HEK293 (cell line): Measurements from ENCODE around the gene CADM1.

ENCODE experiments used
- CTCF ChIA-PET: fragments of 350-600 bp; formaldehyde crosslinking; extraction: SDS; loops from one replicate; lab custom pipeline; 2021; ENCODE audit warnings: antibody characterized with exemption; lab: Yijun Ruan, JAX
- POLR2A ChIA-PET: fragments of 300-600 bp; formaldehyde crosslinking; extraction: SDS; loops from one replicate; lab custom pipeline; 2020; ENCODE audit warnings: antibody characterized with exemption, inconsistent platforms; lab: Yijun Ruan, JAX
- H3K27ac ChIP-seq: fragments of 200-500 bp; sonication (Bioruptor generic); 2 replicates; pipeline ENCODE4 v1.5.1; 2014; ENCODE audit warnings: low read depth, low read length, control low read depth, inconsistent platforms; ENCODE audit errors: extremely low read depth
- H3K36me3 ChIP-seq, 2 experiments: fragments of 200-500 bp in 1 of 2; sonication (Bioruptor generic) in 1 of 2; 1 replicate in 1 of 2; 2 replicates in 1 of 2; pipeline ENCODE4 v1.5.1; 2014 to 2017; ENCODE audit warnings: inconsistent platforms in 2 of 2, low read length in 2 of 2; ENCODE audit not compliant: control insufficient read depth in 2 of 2, insufficient read depth in 1 of 2
- H3K4me1 ChIP-seq: fragments of 200-500 bp; sonication (Bioruptor generic); 2 replicates; pipeline ENCODE4 v1.5.1; 2014; ENCODE audit warnings: mild to moderate bottlenecking, low read length, inconsistent platforms; ENCODE audit not compliant: control insufficient read depth, insufficient read depth
- H3K4me3 ChIP-seq: 2 replicates; pipeline ENCODE4 v1.5.1; 2011; ENCODE audit warnings: low read depth, mild to moderate bottlenecking, control low read depth, low read length, moderate library complexity
- H3K9me3 ChIP-seq: fragments of 200-500 bp; sonication (Bioruptor generic); 2 replicates; pipeline ENCODE4 v1.5.1; 2014; ENCODE audit warnings: low read depth, low read length, inconsistent platforms; ENCODE audit not compliant: control insufficient read depth, insufficient read depth
- BCL11A ChIP-seq: fragments of 450-650 bp; formaldehyde crosslinking; IDR thresholded peaks from 2 replicates; pipeline ENCODE4 v1.5.1; 2016; ENCODE audit warnings: low read depth, missing biosample characterization, missing genetic modification characterization
- FEZF1 ChIP-seq: fragments of 450-650 bp; formaldehyde crosslinking; IDR thresholded peaks from 2 replicates; pipeline ENCODE4 v1.5.1; 2016; ENCODE audit warnings: missing biosample characterization, missing genetic modification characterization
- GFI1B ChIP-seq: fragments of 450-650 bp; formaldehyde crosslinking; IDR thresholded peaks from 2 replicates; pipeline ENCODE4 v1.5.1; 2016; ENCODE audit warnings: missing biosample characterization, missing genetic modification characterization
- INSM2 ChIP-seq: fragments of 450-650 bp; formaldehyde crosslinking; IDR thresholded peaks from 2 replicates; pipeline ENCODE4 v1.5.1; 2016; ENCODE audit warnings: missing biosample characterization, missing genetic modification characterization
- PRDM6 ChIP-seq: fragments of 450-650 bp; formaldehyde crosslinking; IDR thresholded peaks from 2 replicates; pipeline ENCODE4 v1.5.1; 2017; ENCODE audit warnings: missing biosample characterization, missing genetic modification characterization
- YY2 ChIP-seq: fragments of 450-650 bp; formaldehyde crosslinking; IDR thresholded peaks from 2 replicates; pipeline ENCODE4 v1.5.1; 2016; ENCODE audit warnings: missing biosample characterization, missing genetic modification characterization
- ZFP69B ChIP-seq: fragments of 450-650 bp; formaldehyde crosslinking; IDR thresholded peaks from 2 replicates; pipeline ENCODE4 v1.5.1; 2016; ENCODE audit warnings: missing biosample characterization, missing genetic modification characterization
- ZNF175 ChIP-seq: fragments of 450-650 bp; formaldehyde crosslinking; IDR thresholded peaks from 2 replicates; pipeline ENCODE4 v1.5.1; 2016; ENCODE audit warnings: missing biosample characterization, missing genetic modification characterization
- ZNF223 ChIP-seq: fragments of 450-650 bp; formaldehyde crosslinking; IDR thresholded peaks from 2 replicates; pipeline ENCODE4 v1.5.1; 2016; ENCODE audit warnings: missing biosample characterization, missing genetic modification characterization
- ZNF248 ChIP-seq: fragments of 450-650 bp; formaldehyde crosslinking; IDR thresholded peaks from 2 replicates; pipeline ENCODE4 v1.5.1; 2017; ENCODE audit warnings: missing biosample characterization, missing genetic modification characterization
- ZNF37A ChIP-seq: fragments of 450-650 bp; IDR thresholded peaks from 2 replicates; pipeline ENCODE4 v1.5.1; 2018; ENCODE audit warnings: missing biosample characterization, missing genetic modification characterization
- ZNF416 ChIP-seq: fragments of 450-650 bp; formaldehyde crosslinking; IDR thresholded peaks from 2 replicates; pipeline ENCODE4 v1.5.1; 2016; ENCODE audit warnings: missing biosample characterization, missing genetic modification characterization
- ZNF449 ChIP-seq: fragments of 450-650 bp; formaldehyde crosslinking; IDR thresholded peaks from 2 replicates; pipeline ENCODE4 v1.5.1; 2017; ENCODE audit warnings: missing biosample characterization, mild to moderate bottlenecking, missing genetic modification characterization, moderate library complexity
- ZNF510 ChIP-seq: fragments of 450-650 bp; formaldehyde crosslinking; IDR thresholded peaks from 2 replicates; pipeline ENCODE4 v1.5.1; 2018; ENCODE audit warnings: mild to moderate bottlenecking, missing genetic modification characterization, missing biosample characterization; ENCODE audit not compliant: insufficient replicate concordance
- ZNF529 ChIP-seq: fragments of 450-650 bp; formaldehyde crosslinking; IDR thresholded peaks from 2 replicates; pipeline ENCODE4 v1.5.1; 2017; ENCODE audit warnings: missing genetic modification characterization, missing biosample characterization; ENCODE audit not compliant: insufficient replicate concordance
- ZNF549 ChIP-seq: fragments of 450-650 bp; IDR thresholded peaks from 2 replicates; pipeline ENCODE4 v1.5.1; 2018; ENCODE audit warnings: missing biosample characterization, missing genetic modification characterization, mild to moderate bottlenecking, inconsistent platforms, moderate library complexity
- ZNF621 ChIP-seq: fragments of 450-650 bp; formaldehyde crosslinking; IDR thresholded peaks from 2 replicates; pipeline ENCODE4 v1.5.1; 2017; ENCODE audit warnings: missing biosample characterization, missing genetic modification characterization
- ZNF645 ChIP-seq: fragments of 450-650 bp; formaldehyde crosslinking; IDR thresholded peaks from 2 replicates; pipeline ENCODE4; 2016; ENCODE audit warnings: missing biosample characterization, missing genetic modification characterization
- ZNF692 ChIP-seq: fragments of 450-650 bp; formaldehyde crosslinking; IDR thresholded peaks from 2 replicates; pipeline ENCODE4 v1.5.1; 2016; ENCODE audit warnings: missing biosample characterization, missing genetic modification characterization
- ZNF785 ChIP-seq: fragments of 450-650 bp; formaldehyde crosslinking; IDR thresholded peaks from 2 replicates; pipeline ENCODE4 v1.5.1; 2016; ENCODE audit warnings: missing biosample characterization, missing genetic modification characterization

The CADM1 gene

GRCh38 chr11:115464269-115464668 is 39.9 kb downstream of the CADM1 start:
- Histone ChIP-seq H3K4me3 (no peak overlapping the region), H3K4me1 (0 out of 2 replicates have a peak, but pooled peaks cover under 1% of the 10 kb centered on the region), H3K9me3 (no peaks in the 10 kb centered on the region), H3K27ac (no peak overlapping the region), H3K36me3 (no peaks in the 10 kb centered on the region)
- CTCF ChIA-PET: no interaction called here
- TF ChIP-seq PRDM6 (tag by site-specific recombination) (peak; percentile 46), INSM2 (tag by site-specific recombination) (no peak), FEZF1 (no peak)
- POLR2A ChIA-PET: interaction anchor here (1.7 kb wide), 1 partner anchor 40 kb away, joined by 6 read pairs; the partner anchor contains the start of gene CADM1

- Histone ChIP-seq H3K36me3 (no peaks in the 10 kb centered on the region), H3K27ac (no peak overlapping the region), H3K4me1 (0 out of 2 replicates have a peak, but pooled peaks cover 2% of the 10 kb centered on the region), H3K4me3 (no peak overlapping the region), H3K9me3 (no peaks in the 10 kb centered on the region)
- TF ChIP-seq BCL11A (tag by site-specific recombination): no peak
- peak; percentile 35; the same call in 1 of the 2 replicates for TF ChIP-seq PRDM6 (tag by site-specific recombination)
- ChIA-PET CTCF (interaction anchor here (1.4 kb wide), 1 partner anchor 39 kb away, joined by 3 read pairs; no protein-coding TSS in a partner anchor), POLR2A (interaction anchor here (1.2 to 1.7 kb wide), 2 partner anchors 11 to 41 kb away, joined by 5 to 6 read pairs; partner anchors contain the start of gene CADM1)
Observed at GRCh38 chr11:115463606-115464005, 40.6 kb downstream of the CADM1 start.

- Histone ChIP-seq H3K36me3 (no peaks in the 10 kb centered on the region), H3K27ac (no peak overlapping the region), H3K9me3 (no peaks in the 10 kb centered on the region), H3K4me1 (0 out of 2 replicates have a peak, but pooled peaks cover 2% of the 10 kb centered on the region), H3K4me3 (no peak overlapping the region)
- POLR2A ChIA-PET: interaction anchor here (1.2 kb wide), 1 partner anchor 10 kb away, joined by 5 read pairs; no protein-coding TSS in a partner anchor
- TF ChIP-seq ZNF449 (tag by site-specific recombination) (no peak), ZNF621 (tag by site-specific recombination) (no peak), ZNF223 (tag by site-specific recombination) (no peak), ZNF549 (tag by site-specific recombination) (no peak), GFI1B (tag by site-specific recombination) (no peak), ZNF645 (tag by site-specific recombination) (no peak), ZNF529 (tag by site-specific recombination) (no peak), ZNF248 (tag by site-specific recombination) (no peak), ZNF37A (tag by site-specific recombination) (no peak), ZNF175 (tag by site-specific recombination) (no peak), ZNF510 (tag by site-specific recombination) (no peak), ZNF785 (tag by site-specific recombination) (no peak), YY2 (tag by site-specific recombination) (no peak), ZFP69B (tag by site-specific recombination) (peak; percentile 76; the same call in 1 of the 2 replicates), ZNF416 (no peak), ZNF692 (tag by site-specific recombination) (peak; percentile 50; the same call in 1 of the 2 replicates)
- CTCF ChIA-PET: interaction anchor here (1.4 kb wide), 1 partner anchor 40 kb away, joined by 3 read pairs; no protein-coding TSS in a partner anchor
Observed at GRCh38 chr11:115462757-115463156, 41.5 kb downstream of the CADM1 start.
